K562 (cell line): ENCODE measurements around the gene ZFYVE27. TPM values are rescaled to one million over a fixed set of nuclear protein-coding genes. Genes with fewer than 3 reads are reported as not detected.

Experiments used
- ARID1B ChIP-seq: fragments of 450-650 bp; IDR thresholded peaks from 2 replicates; pipeline ENCODE4 v1.6.1; 2016; ENCODE audit warnings: antibody characterized with exemption, mild to moderate bottlenecking, inconsistent platforms
- C11orf30 ChIP-seq: fragments of 450-650 bp; IDR thresholded peaks from 2 replicates; pipeline ENCODE4 v1.6.1; 2016; ENCODE audit warnings: low read depth, mild to moderate bottlenecking
- CREBBP ChIP-seq: IDR thresholded peaks from one replicate; pipeline ENCODE4 v1.6.1; 2012; ENCODE audit warnings: low read depth, mild to moderate bottlenecking, control low read depth, inconsistent platforms, low read length
- CTBP1 ChIP-seq: fragments of 450-650 bp; IDR thresholded peaks from 2 replicates; pipeline ENCODE4 v1.6.1; 2016; ENCODE audit warnings: borderline replicate concordance
- ELF4 ChIP-seq: fragments of 450-650 bp; formaldehyde crosslinking; IDR thresholded peaks from 2 replicates; pipeline ENCODE4 v1.4.0; 2022; ENCODE audit warnings: missing genetic modification characterization
- FIP1L1 ChIP-seq: fragments of 200-400 bp; formaldehyde crosslinking; IDR thresholded peaks from 2 replicates; pipeline ENCODE4 v1.6.1; 2018; ENCODE audit warnings: mild to moderate bottlenecking, low read depth, low read length; ENCODE audit not compliant: poor library complexity, severe bottlenecking
- HNRNPL ChIP-seq: fragments of 200-400 bp; formaldehyde crosslinking; IDR thresholded peaks from 2 replicates; pipeline ENCODE4 v1.6.1; 2017; ENCODE audit warnings: low read depth, mild to moderate bottlenecking, low read length
- KDM5B ChIP-seq: fragments of 200-600 bp; sonication (generic); IDR thresholded peaks from 2 replicates; pipeline ENCODE4 v1.6.1; 2012; ENCODE audit warnings: low read depth, mild to moderate bottlenecking, moderate library complexity, low read length, control low read depth, inconsistent platforms; ENCODE audit not compliant: insufficient replicate concordance
- KLF10 ChIP-seq: fragments of 250-450 bp; sonication (Bioruptor Pico); IDR thresholded peaks from 2 replicates; pipeline ENCODE4 v1.6.1; 2021; ENCODE audit warnings: matching md5 sums
- L3MBTL2 ChIP-seq: fragments of 450-650 bp; IDR thresholded peaks from 2 replicates; pipeline ENCODE4 v1.6.1; 2016; ENCODE audit warnings: mild to moderate bottlenecking, moderate library complexity
- NCOA4 ChIP-seq: fragments of 450-650 bp; IDR thresholded peaks from 2 replicates; pipeline ENCODE4 v1.6.1; 2018; ENCODE audit warnings: mild to moderate bottlenecking; ENCODE audit not compliant: partially characterized antibody
- RAD51 ChIP-seq: fragments of 450-650 bp; IDR thresholded peaks from 2 replicates; pipeline ENCODE4 v1.7.1; 2016; ENCODE audit warnings: low read depth, mild to moderate bottlenecking, borderline replicate concordance
- STAG1 ChIP-seq: sonication (generic); formaldehyde crosslinking; IDR thresholded peaks from 2 replicates; pipeline ENCODE4 v1.5.0; 2020; ENCODE audit warnings: missing genetic modification reagents, borderline replicate concordance
- TBL1XR1 ChIP-seq, 2 experiments: IDR thresholded peaks; 2 replicates each; pipeline ENCODE4 v1.6.1; 2012; ENCODE audit warnings: improper control_type of control experiment in 2 of 2, low read length in 2 of 2, mild to moderate bottlenecking in 1 of 2
- ZNF232 ChIP-seq: sonication (generic); formaldehyde crosslinking; IDR thresholded peaks from 2 replicates; pipeline ENCODE4 v1.8.0; 2022; ENCODE audit warnings: mild to moderate bottlenecking, missing genetic modification reagents
- ZNF408 ChIP-seq: fragments of 250-450 bp; sonication (Bioruptor Pico); IDR thresholded peaks from 2 replicates; pipeline ENCODE4 v1.4.0; 2020; ENCODE audit warnings: low read depth, mild to moderate bottlenecking, moderate library complexity
- ZNF695 ChIP-seq: fragments of 450-650 bp; formaldehyde crosslinking; IDR thresholded peaks from 2 replicates; pipeline ENCODE4 v1.4.0; 2020; ENCODE audit warnings: mild to moderate bottlenecking, moderate library complexity
- polyA plus RNA-seq, 8 experiments: library from polyadenylated mRNA; depleted of rRNA in 4 of 8; stranded (reverse) in 5 of 8; unstranded in 3 of 8; fragments of >200 nt; fragmentation: Nextera tagmentation in 2 of 8; fragmentation: Illumina TruSeq in 1 of 8; extraction: Ambion mirVana in 2 of 8; extraction: Trizol in 1 of 8; gene quantifications; 2 replicates each; pipeline versions ENCODE4 v1.2.1 to v1.2.3, GENCODE V29; 2011 to 2014; ENCODE audit warnings: inconsistent platforms in 1 of 8, missing spikeins in 1 of 8
- total RNA-seq, 7 experiments: library from RNA; depleted of rRNA in 6 of 7; stranded (reverse); fragments of >200 nt in 6 of 7; fragmentation: Illumina TruSeq in 2 of 7; extraction: Trizol in 2 of 7; gene quantifications; 2 replicates each; pipeline versions ENCODE4 v1.2.1 to v1.2.3, GENCODE V29; 2011 to 2021; ENCODE audit warnings: low replicate concordance in 1 of 7
- TF ChIP-seq, protein P1 (sequence below): fragments of 250-450 bp; sonication (Bioruptor Pico); IDR thresholded peaks from 2 replicates; pipeline ENCODE4 v1.8.0; 2022; ENCODE audit warnings: inconsistent platforms, mild to moderate bottlenecking, moderate library complexity, borderline replicate concordance
- TF ChIP-seq, protein P2 (sequence below): fragments of 450-650 bp; formaldehyde crosslinking; IDR thresholded peaks from 2 replicates; pipeline ENCODE4 v1.4.0; 2020; ENCODE audit warnings: mild to moderate bottlenecking, mixed read lengths
- TF ChIP-seq, protein P3 (sequence below): fragments of 450-650 bp; IDR thresholded peaks from 2 replicates; pipeline ENCODE4 v1.6.1; 2018; ENCODE audit not compliant: partially characterized antibody
- TF ChIP-seq, protein P4 (sequence below), 2 experiments: fragments of 450-650 bp; IDR thresholded peaks; 2 replicates each; pipeline ENCODE4 v1.6.1; 2016

ZFYVE27 gene
- total and polyA plus RNA-seq, 9 of the 15 experiments (the other 6 are each of a cell fraction or from before 2014, with no cell fraction given) = 0.81 to 21.9 (median 15.3) TPM

DNA sequence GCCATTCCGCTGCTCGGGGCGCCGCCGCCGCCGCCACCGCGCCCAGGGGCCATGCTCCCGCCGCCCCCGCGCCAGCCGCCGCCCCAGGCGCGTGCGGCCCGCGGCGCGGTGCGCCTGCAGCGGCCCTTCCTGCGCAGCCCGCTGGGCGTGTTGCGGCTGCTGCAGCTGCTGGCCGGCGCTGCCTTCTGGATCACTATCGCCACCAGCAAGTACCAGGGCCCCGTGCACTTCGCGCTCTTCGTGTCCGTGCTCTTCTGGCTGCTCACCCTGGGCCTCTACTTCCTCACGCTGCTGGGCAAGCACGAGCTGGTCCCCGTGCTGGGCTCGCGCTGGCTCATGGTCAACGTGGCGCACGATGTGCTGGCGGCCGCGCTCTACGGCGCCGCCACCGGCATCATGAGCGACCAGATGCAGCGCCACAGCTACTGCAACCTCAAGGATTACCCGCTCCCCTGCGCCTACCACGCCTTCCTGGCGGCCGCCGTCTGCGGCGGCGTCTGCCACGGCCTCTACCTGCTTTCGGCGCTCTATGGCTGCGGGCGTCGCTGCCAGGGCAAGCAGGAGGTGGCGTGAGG lies 23.0 kb upstream of the ZFYVE27 start (continued):
- TF ChIP-seq, protein P1, sequence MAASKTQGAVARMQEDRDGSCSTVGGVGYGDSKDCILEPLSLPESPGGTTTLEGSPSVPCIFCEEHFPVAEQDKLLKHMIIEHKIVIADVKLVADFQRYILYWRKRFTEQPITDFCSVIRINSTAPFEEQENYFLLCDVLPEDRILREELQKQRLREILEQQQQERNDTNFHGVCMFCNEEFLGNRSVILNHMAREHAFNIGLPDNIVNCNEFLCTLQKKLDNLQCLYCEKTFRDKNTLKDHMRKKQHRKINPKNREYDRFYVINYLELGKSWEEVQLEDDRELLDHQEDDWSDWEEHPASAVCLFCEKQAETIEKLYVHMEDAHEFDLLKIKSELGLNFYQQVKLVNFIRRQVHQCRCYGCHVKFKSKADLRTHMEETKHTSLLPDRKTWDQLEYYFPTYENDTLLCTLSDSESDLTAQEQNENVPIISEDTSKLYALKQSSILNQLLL (CRISPR knock-in tag) = no peak
- TF ChIP-seq TBL1XR1 (IDR thresholded peaks at IDR 0.05; ENCODE audit: low read length in 2 of 2) (no peak), KDM5B (peak; percentile 53), L3MBTL2 (peak; percentile 94), C11orf30 (no peak), RAD51 (no peak), ZNF232 (CRISPR knock-in tag) (0 out of 2 replicates have a peak, but pooled peaks have one; percentile 78), STAG1 (CRISPR knock-in tag) (no peak), KLF10 (no peak), ARID1B (no peak), CTBP1 (peak; percentile 75), ZNF408 (CRISPR knock-in tag) (no peak), NCOA4 (no peak), HNRNPL (0 out of 2 replicates have a peak, but pooled peaks have one; percentile 43), ZNF695 (CRISPR knock-in tag) (no peak), FIP1L1 (peak; percentile 45), CREBBP (no peak), ELF4 (CRISPR knock-in tag) (no peak)
- TF ChIP-seq, protein P2, sequence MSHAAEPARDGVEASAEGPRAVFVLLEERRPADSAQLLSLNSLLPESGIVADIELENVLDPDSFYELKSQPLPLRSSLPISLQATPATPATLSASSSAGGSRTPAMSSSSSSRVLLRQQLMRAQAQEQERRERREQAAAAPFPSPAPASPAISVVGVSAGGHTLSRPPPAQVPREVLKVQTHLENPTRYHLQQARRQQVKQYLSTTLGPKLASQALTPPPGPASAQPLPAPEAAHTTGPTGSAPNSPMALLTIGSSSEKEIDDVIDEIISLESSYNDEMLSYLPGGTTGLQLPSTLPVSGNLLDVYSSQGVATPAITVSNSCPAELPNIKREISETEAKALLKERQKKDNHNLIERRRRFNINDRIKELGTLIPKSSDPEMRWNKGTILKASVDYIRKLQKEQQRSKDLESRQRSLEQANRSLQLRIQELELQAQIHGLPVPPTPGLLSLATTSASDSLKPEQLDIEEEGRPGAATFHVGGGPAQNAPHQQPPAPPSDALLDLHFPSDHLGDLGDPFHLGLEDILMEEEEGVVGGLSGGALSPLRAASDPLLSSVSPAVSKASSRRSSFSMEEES (CRISPR knock-in tag) = no peak
- TF ChIP-seq, protein P3, sequence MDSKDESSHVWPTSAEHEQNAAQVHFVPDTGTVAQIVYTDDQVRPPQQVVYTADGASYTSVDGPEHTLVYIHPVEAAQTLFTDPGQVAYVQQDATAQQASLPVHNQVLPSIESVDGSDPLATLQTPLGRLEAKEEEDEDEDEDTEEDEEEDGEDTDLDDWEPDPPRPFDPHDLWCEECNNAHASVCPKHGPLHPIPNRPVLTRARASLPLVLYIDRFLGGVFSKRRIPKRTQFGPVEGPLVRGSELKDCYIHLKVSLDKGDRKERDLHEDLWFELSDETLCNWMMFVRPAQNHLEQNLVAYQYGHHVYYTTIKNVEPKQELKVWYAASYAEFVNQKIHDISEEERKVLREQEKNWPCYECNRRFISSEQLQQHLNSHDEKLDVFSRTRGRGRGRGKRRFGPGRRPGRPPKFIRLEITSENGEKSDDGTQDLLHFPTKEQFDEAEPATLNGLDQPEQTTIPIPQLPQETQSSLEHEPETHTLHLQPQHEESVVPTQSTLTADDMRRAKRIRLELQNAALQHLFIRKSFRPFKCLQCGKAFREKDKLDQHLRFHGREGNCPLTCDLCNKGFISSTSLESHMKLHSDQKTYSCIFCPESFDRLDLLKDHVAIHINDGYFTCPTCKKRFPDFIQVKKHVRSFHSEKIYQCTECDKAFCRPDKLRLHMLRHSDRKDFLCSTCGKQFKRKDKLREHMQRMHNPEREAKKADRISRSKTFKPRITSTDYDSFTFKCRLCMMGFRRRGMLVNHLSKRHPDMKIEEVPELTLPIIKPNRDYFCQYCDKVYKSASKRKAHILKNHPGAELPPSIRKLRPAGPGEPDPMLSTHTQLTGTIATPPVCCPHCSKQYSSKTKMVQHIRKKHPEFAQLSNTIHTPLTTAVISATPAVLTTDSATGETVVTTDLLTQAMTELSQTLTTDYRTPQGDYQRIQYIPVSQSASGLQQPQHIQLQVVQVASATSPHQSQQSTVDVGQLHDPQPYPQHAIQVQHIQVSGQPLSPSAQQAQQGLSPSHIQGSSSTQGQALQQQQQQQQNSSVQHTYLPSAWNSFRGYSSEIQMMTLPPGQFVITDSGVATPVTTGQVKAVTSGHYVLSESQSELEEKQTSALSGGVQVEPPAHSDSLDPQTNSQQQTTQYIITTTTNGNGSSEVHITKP = no peak
- TF ChIP-seq, protein P4, sequence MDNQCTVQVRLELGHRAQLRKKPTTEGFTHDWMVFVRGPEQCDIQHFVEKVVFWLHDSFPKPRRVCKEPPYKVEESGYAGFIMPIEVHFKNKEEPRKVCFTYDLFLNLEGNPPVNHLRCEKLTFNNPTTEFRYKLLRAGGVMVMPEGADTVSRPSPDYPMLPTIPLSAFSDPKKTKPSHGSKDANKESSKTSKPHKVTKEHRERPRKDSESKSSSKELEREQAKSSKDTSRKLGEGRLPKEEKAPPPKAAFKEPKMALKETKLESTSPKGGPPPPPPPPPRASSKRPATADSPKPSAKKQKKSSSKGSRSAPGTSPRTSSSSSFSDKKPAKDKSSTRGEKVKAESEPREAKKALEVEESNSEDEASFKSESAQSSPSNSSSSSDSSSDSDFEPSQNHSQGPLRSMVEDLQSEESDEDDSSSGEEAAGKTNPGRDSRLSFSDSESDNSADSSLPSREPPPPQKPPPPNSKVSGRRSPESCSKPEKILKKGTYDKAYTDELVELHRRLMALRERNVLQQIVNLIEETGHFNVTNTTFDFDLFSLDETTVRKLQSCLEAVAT (IDR thresholded peaks at IDR 0.05) = no peak
